HepG2 (cell line): ENCODE data around the gene CCDC9B. TPM values are rescaled to one million over a fixed set of nuclear protein-coding genes. Genes with fewer than 3 reads are reported as not detected.

ENCODE experiments used
- GATAD1 ChIP-seq: IDR thresholded peaks from 2 replicates; pipeline ENCODE4 v1.6.1; 2016; ENCODE audit warnings: missing genetic modification reagents, missing compliant biosample characterization
- HCFC1 ChIP-seq: fragments of 150-350 bp; IDR thresholded peaks from 2 replicates; pipeline ENCODE4 v1.6.1; 2014; ENCODE audit warnings: low read depth, low read length
- KLF12 ChIP-seq: sonication (generic); formaldehyde crosslinking; IDR thresholded peaks from 2 replicates; pipeline ENCODE4 v1.4.0; 2020; ENCODE audit warnings: missing genetic modification reagents, borderline replicate concordance
- MAZ ChIP-seq, 2 experiments: sonication (generic) in 1 of 2; formaldehyde crosslinking in 1 of 2; IDR thresholded peaks; 2 replicates each; pipeline versions ENCODE4 v1.5.0 to v1.6.1; 2012 to 2020; ENCODE audit warnings: low read depth in 2 of 2, mild to moderate bottlenecking in 2 of 2, borderline replicate concordance in 1 of 2, improper control_type of control experiment in 1 of 2, low read length in 1 of 2, missing genetic modification reagents in 1 of 2, moderate library complexity in 1 of 2
- MIER3 ChIP-seq: IDR thresholded peaks from 2 replicates; pipeline ENCODE4 v1.6.1; 2016; ENCODE audit warnings: missing compliant biosample characterization, borderline replicate concordance
- POGZ ChIP-seq: sonication (generic); formaldehyde crosslinking; IDR thresholded peaks from 2 replicates; pipeline ENCODE4 v1.4.0; 2020; ENCODE audit warnings: mild to moderate bottlenecking, missing genetic modification reagents
- POLR2AphosphoS5 ChIP-seq: IDR thresholded peaks from 2 replicates; pipeline ENCODE4 v1.6.1; 2012; ENCODE audit warnings: low read depth, low read length
- PREB ChIP-seq: sonication (generic); formaldehyde crosslinking; IDR thresholded peaks from 2 replicates; pipeline ENCODE4 v1.4.0; 2020; ENCODE audit warnings: missing genetic modification reagents
- REXO4 ChIP-seq: sonication (generic); formaldehyde crosslinking; IDR thresholded peaks from 2 replicates; pipeline ENCODE4 v1.8.0; 2022; ENCODE audit warnings: missing genetic modification reagents, mild to moderate bottlenecking, borderline replicate concordance
- SKI ChIP-seq: fragments of 450-650 bp; IDR thresholded peaks from one replicate; pipeline ENCODE4 v1.6.1; 2018; ENCODE audit warnings: mild to moderate bottlenecking; ENCODE audit not compliant: partially characterized antibody
- ZBTB25 ChIP-seq: IDR thresholded peaks from 2 replicates; pipeline ENCODE4 v1.6.1; 2018; ENCODE audit warnings: missing genetic modification reagents
- ZBTB44 ChIP-seq: sonication (generic); formaldehyde crosslinking; IDR thresholded peaks from 2 replicates; pipeline ENCODE4 v1.4.0; 2020; ENCODE audit warnings: missing genetic modification reagents
- ZFAT ChIP-seq: sonication (generic); formaldehyde crosslinking; conservative IDR thresholded peaks from 2 replicates; pipeline ENCODE4 v1.8.1; 2023; ENCODE audit warnings: missing genetic modification reagents, inconsistent platforms
- ZNF138 ChIP-seq: sonication (generic); formaldehyde crosslinking; IDR thresholded peaks from 2 replicates; pipeline ENCODE4 v1.5.0; 2020; ENCODE audit warnings: mild to moderate bottlenecking, low read depth, missing genetic modification reagents
- ZNF207 ChIP-seq: fragments of 450-650 bp; IDR thresholded peaks from 2 replicates; pipeline ENCODE4 v1.6.1; 2016; ENCODE audit warnings: antibody characterized with exemption, borderline replicate concordance
- ZNF430 ChIP-seq: sonication (generic); formaldehyde crosslinking; IDR thresholded peaks from 2 replicates; pipeline ENCODE4 v1.9.0; 2021; ENCODE audit warnings: mild to moderate bottlenecking, missing genetic modification reagents
- ZNF598 ChIP-seq: sonication (generic); formaldehyde crosslinking; IDR thresholded peaks from 2 replicates; pipeline ENCODE4 v1.5.1; 2020; ENCODE audit warnings: mild to moderate bottlenecking, missing genetic modification reagents, borderline replicate concordance
- ZNF713 ChIP-seq: sonication (generic); formaldehyde crosslinking; IDR thresholded peaks from 2 replicates; pipeline ENCODE4 v1.4.0; 2020; ENCODE audit warnings: mild to moderate bottlenecking, missing genetic modification reagents
- polyA plus RNA-seq, 8 experiments: library from polyadenylated mRNA; depleted of rRNA in 3 of 8; stranded (reverse) in 7 of 8; unstranded in 1 of 8; fragments of >200 nt; fragmentation: Illumina TruSeq in 4 of 8; extraction: Trizol in 4 of 8; gene quantifications; 2 replicates each; pipeline versions ENCODE4 v1.2.1 to v1.2.3, GENCODE V29; 2011 to 2016; ENCODE audit warnings: low read depth in 4 of 8, missing spikeins in 1 of 8, mixed read lengths in 1 of 8; ENCODE audit not compliant: insufficient read depth in 1 of 8
- total RNA-seq, 5 experiments: library from RNA; depleted of rRNA; stranded (reverse); fragments of >200 nt; fragmentation: Illumina TruSeq; extraction: Trizol; gene quantifications; 2 replicates each; pipeline ENCODE4 v1.2.3, GENCODE V29; 2016; ENCODE audit warnings: low read depth in 1 of 5
- TF ChIP-seq, protein P1 (sequence below): IDR thresholded peaks from 2 replicates; pipeline ENCODE4 v1.6.1; 2016; ENCODE audit warnings: missing genetic modification reagents, missing compliant biosample characterization
- TF ChIP-seq, protein P2 (sequence below): IDR thresholded peaks from 2 replicates; pipeline ENCODE4 v1.6.1; 2016; ENCODE audit warnings: low read depth, control low read depth

Gene CCDC9B
- total and polyA plus RNA-seq, 2 of the 13 experiments (the other 11 are each of a cell fraction or from before 2014, with no cell fraction given), result 0.98 to 1.6 TPM

GRCh38 chr15:40357723-40358470 is 17.2 kb upstream of the CCDC9B start, which contains the start of gene DISP2 (continued):
- TF ChIP-seq SKI (peak; percentile 71), ZNF598 (CRISPR knock-in tag) (no peak), GATAD1 (CRISPR knock-in tag) (0 out of 2 replicates have a peak, but pooled peaks have one; percentile 7), ZNF713 (CRISPR knock-in tag) (no peak), KLF12 (CRISPR knock-in tag) (peak; percentile 40; the same call in 1 of the 2 replicates), ZBTB44 (CRISPR knock-in tag) (0 out of 2 replicates have a peak, but pooled peaks have one; percentile 48), MIER3 (no peak), PREB (no peak), HCFC1 (no peak), POGZ (CRISPR knock-in tag) (no peak), MAZ (IDR thresholded peaks at IDR 0.05; ENCODE audit: borderline replicate concordance, low read depth, low read length) (no peak), MAZ (CRISPR knock-in tag; IDR thresholded peaks at IDR 0.05; ENCODE audit: low read depth) (peak; percentile 82), REXO4 (no peak), ZFAT (CRISPR knock-in tag) (no peak), ZNF207 (no peak), POLR2AphosphoS5 (no peak), ZNF138 (CRISPR knock-in tag) (0 out of 2 replicates have a peak, but pooled peaks have one; percentile 72), ZNF430 (no peak), ZBTB25 (CRISPR knock-in tag) (peak; percentile 30; the same call in 1 of the 2 replicates)
- TF ChIP-seq, protein P1, sequence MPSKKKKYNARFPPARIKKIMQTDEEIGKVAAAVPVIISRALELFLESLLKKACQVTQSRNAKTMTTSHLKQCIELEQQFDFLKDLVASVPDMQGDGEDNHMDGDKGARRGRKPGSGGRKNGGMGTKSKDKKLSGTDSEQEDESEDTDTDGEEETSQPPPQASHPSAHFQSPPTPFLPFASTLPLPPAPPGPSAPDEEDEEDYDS (CRISPR knock-in tag), result 0 out of 2 replicates have a peak, but pooled peaks have one; percentile 21
- TF ChIP-seq, protein P2, sequence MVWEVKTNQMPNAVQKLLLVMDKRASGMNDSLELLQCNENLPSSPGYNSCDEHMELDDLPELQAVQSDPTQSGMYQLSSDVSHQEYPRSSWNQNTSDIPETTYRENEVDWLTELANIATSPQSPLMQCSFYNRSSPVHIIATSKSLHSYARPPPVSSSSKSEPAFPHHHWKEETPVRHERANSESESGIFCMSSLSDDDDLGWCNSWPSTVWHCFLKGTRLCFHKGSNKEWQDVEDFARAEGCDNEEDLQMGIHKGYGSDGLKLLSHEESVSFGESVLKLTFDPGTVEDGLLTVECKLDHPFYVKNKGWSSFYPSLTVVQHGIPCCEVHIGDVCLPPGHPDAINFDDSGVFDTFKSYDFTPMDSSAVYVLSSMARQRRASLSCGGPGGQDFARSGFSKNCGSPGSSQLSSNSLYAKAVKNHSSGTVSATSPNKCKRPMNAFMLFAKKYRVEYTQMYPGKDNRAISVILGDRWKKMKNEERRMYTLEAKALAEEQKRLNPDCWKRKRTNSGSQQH (CRISPR knock-in tag), result peak; percentile 76; the same call in 1 of the 2 replicates
